ENCODE data around the gene IGF2BP2.

DNA sequence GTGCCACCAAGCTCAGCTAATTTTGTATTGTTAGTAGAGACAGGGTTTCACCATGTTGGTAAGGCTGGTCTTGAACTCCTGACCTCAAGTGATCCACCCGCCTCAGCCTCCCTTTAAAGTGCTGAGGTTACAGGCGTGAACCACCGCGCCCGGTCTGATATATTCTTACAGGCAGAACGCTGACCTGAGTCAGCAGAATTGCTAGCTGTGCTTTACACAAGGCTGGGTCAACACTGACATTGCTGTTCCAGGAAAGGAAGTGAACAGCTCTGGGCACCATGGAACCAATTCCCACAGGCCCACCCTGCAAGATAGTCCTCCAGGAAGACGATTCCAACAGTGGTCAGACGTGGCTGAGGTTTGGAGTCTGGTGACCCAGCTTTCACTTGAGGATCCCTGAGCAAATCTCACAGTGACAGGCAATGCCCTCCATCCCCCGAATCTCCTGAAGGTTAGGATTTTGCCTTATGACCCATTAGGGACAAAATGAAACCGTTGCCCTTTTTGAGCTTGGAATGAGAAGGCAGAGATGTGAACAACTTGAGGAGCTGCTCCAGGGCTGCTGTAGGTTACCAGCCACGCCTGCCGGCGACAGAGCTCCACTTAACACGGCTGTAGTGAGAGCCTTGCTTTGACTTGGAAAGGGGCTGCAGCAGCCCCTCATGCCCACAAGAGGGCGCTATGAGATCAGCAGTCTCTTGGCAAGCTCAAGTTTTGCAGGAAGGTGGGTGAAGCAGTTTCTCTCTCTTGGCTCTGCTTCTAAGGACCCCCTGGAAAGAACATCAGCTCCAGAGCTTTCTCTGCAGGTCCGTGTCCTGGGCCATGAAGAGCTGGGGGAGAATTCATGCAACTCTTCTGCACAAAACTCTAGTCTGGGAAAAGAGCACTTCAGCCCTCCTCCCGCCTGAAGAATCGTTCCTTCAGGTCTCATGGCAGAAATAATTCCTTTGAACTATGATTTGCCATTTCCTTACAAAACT is 164.6 kb downstream of the IGF2BP2 start:
- TF ChIP-seq POLR2A (IDR thresholded peaks at IDR 0.05; ENCODE audit: low read length) (no peak), GATA1 (IDR thresholded peaks at IDR 0.05; ENCODE audit: low read depth, low read length) (no peak)
